Body of pancreas (tissue), 4 donors: ENCODE data around the gene GFM1.

Source experiments
- POLR2A ChIP-seq, 3 donors: fragments of 450-650 bp; IDR thresholded peaks; one replicate each; pipeline ENCODE4 v1.6.1; 2016; ENCODE audit warnings: antibody characterized with exemption in 3 of 3, mild to moderate bottlenecking in 2 of 3
- TF ChIP-seq, protein P1 (sequence below), 7 experiments: fragments of 450-650 bp in 4 of 7; fragments of 200-600 bp in 3 of 7; sonication (generic) in 3 of 7; IDR thresholded peaks; one replicate each; pipeline ENCODE4 v1.5.1; 2016 to 2019; ENCODE audit warnings: antibody characterized with exemption in 7 of 7

- TF ChIP-seq, protein P1, sequence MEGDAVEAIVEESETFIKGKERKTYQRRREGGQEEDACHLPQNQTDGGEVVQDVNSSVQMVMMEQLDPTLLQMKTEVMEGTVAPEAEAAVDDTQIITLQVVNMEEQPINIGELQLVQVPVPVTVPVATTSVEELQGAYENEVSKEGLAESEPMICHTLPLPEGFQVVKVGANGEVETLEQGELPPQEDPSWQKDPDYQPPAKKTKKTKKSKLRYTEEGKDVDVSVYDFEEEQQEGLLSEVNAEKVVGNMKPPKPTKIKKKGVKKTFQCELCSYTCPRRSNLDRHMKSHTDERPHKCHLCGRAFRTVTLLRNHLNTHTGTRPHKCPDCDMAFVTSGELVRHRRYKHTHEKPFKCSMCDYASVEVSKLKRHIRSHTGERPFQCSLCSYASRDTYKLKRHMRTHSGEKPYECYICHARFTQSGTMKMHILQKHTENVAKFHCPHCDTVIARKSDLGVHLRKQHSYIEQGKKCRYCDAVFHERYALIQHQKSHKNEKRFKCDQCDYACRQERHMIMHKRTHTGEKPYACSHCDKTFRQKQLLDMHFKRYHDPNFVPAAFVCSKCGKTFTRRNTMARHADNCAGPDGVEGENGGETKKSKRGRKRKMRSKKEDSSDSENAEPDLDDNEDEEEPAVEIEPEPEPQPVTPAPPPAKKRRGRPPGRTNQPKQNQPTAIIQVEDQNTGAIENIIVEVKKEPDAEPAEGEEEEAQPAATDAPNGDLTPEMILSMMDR (IDR thresholded peaks at IDR 0.05): no peak
- TF ChIP-seq POLR2A (IDR thresholded peaks at IDR 0.05): no peak
Observed at GRCh38 chr3:158737976-158738615, 93.8 kb downstream of the GFM1 start.
